ENCODE data around the gene PIGM. TPM values are rescaled to one million over a fixed set of nuclear protein-coding genes. Genes with fewer than 3 reads are reported as not detected.

The PIGM gene
- total and polyA plus RNA-seq, 2 experiments from 2014 or later = 5.0 TPM

DNA sequence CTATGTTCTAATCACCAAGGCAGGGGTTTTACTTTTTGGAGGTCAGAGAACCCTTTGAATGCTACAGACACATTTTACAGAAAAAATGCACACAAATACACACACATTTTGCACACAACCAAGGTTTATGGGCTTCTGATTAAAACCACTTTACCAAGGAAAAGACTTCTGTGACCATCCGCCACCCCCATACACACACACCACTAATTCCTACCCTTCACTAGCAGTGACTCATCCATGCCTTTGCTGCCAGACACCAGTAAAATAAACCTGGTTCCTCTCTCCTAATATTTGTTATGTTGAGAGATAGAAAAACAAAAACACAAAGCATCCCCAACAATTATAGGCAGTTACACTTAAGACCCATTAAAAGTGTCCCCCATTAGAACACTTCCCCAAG, 12.9 kb downstream of the PIGM start:
- H3K4me3 Mint-ChIP-seq = no peak overlapping the region
- no peak overlapping the region for H3K4me3 ChIP-seq
- H3K36me3 ChIP-seq (ENCODE audit: insufficient read depth) = no peaks in the 10 kb centered on the region
- H3K4me1 Mint-ChIP-seq = 0 out of 3 replicates have a peak, but pooled peaks cover 3% of the 10 kb centered on the region
- H3K4me1 ChIP-seq (ENCODE audit: insufficient read depth) = no peaks in the 10 kb centered on the region
- no peak for ATAC-seq
- TF ChIP-seq, protein P1, sequence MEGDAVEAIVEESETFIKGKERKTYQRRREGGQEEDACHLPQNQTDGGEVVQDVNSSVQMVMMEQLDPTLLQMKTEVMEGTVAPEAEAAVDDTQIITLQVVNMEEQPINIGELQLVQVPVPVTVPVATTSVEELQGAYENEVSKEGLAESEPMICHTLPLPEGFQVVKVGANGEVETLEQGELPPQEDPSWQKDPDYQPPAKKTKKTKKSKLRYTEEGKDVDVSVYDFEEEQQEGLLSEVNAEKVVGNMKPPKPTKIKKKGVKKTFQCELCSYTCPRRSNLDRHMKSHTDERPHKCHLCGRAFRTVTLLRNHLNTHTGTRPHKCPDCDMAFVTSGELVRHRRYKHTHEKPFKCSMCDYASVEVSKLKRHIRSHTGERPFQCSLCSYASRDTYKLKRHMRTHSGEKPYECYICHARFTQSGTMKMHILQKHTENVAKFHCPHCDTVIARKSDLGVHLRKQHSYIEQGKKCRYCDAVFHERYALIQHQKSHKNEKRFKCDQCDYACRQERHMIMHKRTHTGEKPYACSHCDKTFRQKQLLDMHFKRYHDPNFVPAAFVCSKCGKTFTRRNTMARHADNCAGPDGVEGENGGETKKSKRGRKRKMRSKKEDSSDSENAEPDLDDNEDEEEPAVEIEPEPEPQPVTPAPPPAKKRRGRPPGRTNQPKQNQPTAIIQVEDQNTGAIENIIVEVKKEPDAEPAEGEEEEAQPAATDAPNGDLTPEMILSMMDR (conservative IDR thresholded peaks at IDR 0.05; ENCODE audit: low read depth in 2 of 2) = no peak
- TF ChIP-seq, protein P2, sequence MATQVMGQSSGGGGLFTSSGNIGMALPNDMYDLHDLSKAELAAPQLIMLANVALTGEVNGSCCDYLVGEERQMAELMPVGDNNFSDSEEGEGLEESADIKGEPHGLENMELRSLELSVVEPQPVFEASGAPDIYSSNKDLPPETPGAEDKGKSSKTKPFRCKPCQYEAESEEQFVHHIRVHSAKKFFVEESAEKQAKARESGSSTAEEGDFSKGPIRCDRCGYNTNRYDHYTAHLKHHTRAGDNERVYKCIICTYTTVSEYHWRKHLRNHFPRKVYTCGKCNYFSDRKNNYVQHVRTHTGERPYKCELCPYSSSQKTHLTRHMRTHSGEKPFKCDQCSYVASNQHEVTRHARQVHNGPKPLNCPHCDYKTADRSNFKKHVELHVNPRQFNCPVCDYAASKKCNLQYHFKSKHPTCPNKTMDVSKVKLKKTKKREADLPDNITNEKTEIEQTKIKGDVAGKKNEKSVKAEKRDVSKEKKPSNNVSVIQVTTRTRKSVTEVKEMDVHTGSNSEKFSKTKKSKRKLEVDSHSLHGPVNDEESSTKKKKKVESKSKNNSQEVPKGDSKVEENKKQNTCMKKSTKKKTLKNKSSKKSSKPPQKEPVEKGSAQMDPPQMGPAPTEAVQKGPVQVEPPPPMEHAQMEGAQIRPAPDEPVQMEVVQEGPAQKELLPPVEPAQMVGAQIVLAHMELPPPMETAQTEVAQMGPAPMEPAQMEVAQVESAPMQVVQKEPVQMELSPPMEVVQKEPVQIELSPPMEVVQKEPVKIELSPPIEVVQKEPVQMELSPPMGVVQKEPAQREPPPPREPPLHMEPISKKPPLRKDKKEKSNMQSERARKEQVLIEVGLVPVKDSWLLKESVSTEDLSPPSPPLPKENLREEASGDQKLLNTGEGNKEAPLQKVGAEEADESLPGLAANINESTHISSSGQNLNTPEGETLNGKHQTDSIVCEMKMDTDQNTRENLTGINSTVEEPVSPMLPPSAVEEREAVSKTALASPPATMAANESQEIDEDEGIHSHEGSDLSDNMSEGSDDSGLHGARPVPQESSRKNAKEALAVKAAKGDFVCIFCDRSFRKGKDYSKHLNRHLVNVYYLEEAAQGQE (IDR thresholded peaks at IDR 0.05; ENCODE audit: unreplicated experiment) = no peak
- TF ChIP-seq ZNF114 (CRISPR knock-in tag; IDR thresholded peaks at IDR 0.05) = no peak
- TF ChIP-seq, protein P3, sequence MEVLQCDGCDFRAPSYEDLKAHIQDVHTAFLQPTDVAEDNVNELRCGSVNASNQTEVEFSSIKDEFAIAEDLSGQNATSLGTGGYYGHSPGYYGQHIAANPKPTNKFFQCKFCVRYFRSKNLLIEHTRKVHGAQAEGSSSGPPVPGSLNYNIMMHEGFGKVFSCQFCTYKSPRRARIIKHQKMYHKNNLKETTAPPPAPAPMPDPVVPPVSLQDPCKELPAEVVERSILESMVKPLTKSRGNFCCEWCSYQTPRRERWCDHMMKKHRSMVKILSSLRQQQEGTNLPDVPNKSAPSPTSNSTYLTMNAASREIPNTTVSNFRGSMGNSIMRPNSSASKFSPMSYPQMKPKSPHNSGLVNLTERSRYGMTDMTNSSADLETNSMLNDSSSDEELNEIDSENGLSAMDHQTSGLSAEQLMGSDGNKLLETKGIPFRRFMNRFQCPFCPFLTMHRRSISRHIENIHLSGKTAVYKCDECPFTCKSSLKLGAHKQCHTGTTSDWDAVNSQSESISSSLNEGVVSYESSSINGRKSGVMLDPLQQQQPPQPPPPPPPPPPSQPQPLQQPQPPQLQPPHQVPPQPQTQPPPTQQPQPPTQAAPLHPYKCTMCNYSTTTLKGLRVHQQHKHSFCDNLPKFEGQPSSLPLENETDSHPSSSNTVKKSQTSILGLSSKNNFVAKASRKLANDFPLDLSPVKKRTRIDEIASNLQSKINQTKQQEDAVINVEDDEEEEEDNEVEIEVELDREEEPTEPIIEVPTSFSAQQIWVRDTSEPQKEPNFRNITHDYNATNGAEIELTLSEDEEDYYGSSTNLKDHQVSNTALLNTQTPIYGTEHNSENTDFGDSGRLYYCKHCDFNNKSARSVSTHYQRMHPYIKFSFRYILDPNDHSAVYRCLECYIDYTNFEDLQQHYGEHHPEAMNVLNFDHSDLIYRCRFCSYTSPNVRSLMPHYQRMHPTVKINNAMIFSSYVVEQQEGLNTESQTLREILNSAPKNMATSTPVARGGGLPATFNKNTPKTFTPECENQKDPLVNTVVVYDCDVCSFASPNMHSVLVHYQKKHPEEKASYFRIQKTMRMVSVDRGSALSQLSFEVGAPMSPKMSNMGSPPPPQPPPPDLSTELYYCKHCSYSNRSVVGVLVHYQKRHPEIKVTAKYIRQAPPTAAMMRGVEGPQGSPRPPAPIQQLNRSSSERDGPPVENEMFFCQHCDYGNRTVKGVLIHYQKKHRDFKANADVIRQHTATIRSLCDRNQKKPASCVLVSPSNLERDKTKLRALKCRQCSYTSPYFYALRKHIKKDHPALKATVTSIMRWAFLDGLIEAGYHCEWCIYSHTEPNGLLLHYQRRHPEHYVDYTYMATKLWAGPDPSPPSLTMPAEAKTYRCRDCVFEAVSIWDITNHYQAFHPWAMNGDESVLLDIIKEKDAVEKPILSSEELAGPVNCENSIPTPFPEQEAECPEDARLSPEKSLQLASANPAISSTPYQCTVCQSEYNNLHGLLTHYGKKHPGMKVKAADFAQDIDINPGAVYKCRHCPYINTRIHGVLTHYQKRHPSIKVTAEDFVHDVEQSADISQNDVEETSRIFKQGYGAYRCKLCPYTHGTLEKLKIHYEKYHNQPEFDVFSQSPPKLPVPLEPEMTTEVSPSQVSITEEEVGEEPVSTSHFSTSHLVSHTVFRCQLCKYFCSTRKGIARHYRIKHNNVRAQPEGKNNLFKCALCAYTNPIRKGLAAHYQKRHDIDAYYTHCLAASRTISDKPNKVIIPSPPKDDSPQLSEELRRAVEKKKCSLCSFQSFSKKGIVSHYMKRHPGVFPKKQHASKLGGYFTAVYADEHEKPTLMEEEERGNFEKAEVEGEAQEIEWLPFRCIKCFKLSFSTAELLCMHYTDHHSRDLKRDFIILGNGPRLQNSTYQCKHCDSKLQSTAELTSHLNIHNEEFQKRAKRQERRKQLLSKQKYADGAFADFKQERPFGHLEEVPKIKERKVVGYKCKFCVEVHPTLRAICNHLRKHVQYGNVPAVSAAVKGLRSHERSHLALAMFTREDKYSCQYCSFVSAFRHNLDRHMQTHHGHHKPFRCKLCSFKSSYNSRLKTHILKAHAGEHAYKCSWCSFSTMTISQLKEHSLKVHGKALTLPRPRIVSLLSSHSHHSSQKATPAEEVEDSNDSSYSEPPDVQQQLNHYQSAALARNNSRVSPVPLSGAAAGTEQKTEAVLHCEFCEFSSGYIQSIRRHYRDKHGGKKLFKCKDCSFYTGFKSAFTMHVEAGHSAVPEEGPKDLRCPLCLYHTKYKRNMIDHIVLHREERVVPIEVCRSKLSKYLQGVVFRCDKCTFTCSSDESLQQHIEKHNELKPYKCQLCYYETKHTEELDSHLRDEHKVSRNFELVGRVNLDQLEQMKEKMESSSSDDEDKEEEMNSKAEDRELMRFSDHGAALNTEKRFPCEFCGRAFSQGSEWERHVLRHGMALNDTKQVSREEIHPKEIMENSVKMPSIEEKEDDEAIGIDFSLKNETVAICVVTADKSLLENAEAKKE (CRISPR knock-in tag; IDR thresholded peaks at IDR 0.05) = no peak
- no peak for TF ChIP-seq EZH2phosphoT487 (IDR thresholded peaks at IDR 0.05; ENCODE audit: unreplicated experiment)
- no peak for TF ChIP-seq EZH2 (IDR thresholded peaks at IDR 0.05; ENCODE audit: low read depth, unreplicated experiment)
- H3K79me2 ChIP-seq (replicated peaks; ENCODE audit: insufficient read depth) = no peaks in the 10 kb centered on the region
- H3K27me3 ChIP-seq (ENCODE audit: insufficient read depth) = no peaks in the 10 kb centered on the region
- no peaks in the 10 kb centered on the region for H3K36me3 Mint-ChIP-seq (ENCODE audit: low read depth)
- H3F3A ChIP-seq (replicated peaks; ENCODE audit: low read depth) = no peaks in the 10 kb centered on the region
- no peaks in the 10 kb centered on the region for H3K9me2 ChIP-seq (ENCODE audit: insufficient read depth)
- H3K27me3 Mint-ChIP-seq (ENCODE audit: insufficient read depth, low read depth, poor library complexity) = no peaks in the 10 kb centered on the region
- H4K20me1 ChIP-seq (replicated peaks; ENCODE audit: insufficient read depth) = no peaks in the 10 kb centered on the region
- H3K4me2 ChIP-seq = no peak overlapping the region
- no peak overlapping the region for H2AFZ ChIP-seq
- no peak overlapping the region for H3K27ac ChIP-seq (ENCODE audit: low read depth)
- no peaks in the 10 kb centered on the region for H3K9me3 Mint-ChIP-seq
- no peak for DNase-seq (ENCODE audit: low spot score)
- H3K27ac Mint-ChIP-seq = no peak overlapping the region

Data from GM23338 (cell line).